D721Med (cell line): ENCODE measurements around the gene GTF3C2.

Experiments used
- DNase-seq: peaks from one replicate; pipeline ENCODE4 v3.0.0; 2011; ENCODE audit warnings: low spot score; ENCODE audit not compliant: insufficient read length
- FAIRE-seq: peaks from 2 replicates; lab custom pipeline; 2011; peaks lifted over from hg19 to GRCh38; lab: Jason Lieb, UNC
- CTCF ChIP-seq: IDR thresholded peaks from 2 replicates; pipeline ENCODE4 v1.5.1; 2012; ENCODE audit warnings: mild to moderate bottlenecking, control low read depth; ENCODE audit not compliant: insufficient read depth; ENCODE audit errors: missing control alignments

Gene GTF3C2

GRCh38 chr2:27281855-27282559, 74.6 kb downstream of the GTF3C2 start, which contains the start of gene TRIM54:
TSS of gene TRIM54 (plus strand) at chr2:27282429. CDS start at chr2:27282732, 303 bp downstream.
- no peak for TF ChIP-seq CTCF
- FAIRE-seq (no peak), DNase-seq (no peak)

GRCh38 chr2:27281442-27281841, 75.1 kb downstream of the GTF3C2 start:
- FAIRE-seq (no peak), DNase-seq (no peak)
- TF ChIP-seq CTCF = no peak

- FAIRE-seq (no peak), DNase-seq (no peak)
- no peak for TF ChIP-seq CTCF
These were observed 75.7 kb downstream of the GTF3C2 start for GRCh38 chr2:27280826-27281225.

- DNase-seq (no peak), FAIRE-seq (no peak)
- TF ChIP-seq CTCF = no peak
These were observed 78.6 kb downstream of the GTF3C2 start for GRCh38 chr2:27278010-27278409.
